ENCODE measurements around the gene HAO2.
A peak's percentile ranks its signal among the peaks of the same experiment; 100 is the strongest.

HAO2 gene

GRCh38 chr1:119380983-119381662 lies 12.5 kb downstream of the HAO2 start:
- no peak for DNase-seq (ENCODE audit: low read depth)

GRCh38 chr1:119384591-119384990 lies 16.0 kb downstream of the HAO2 start:
- DNase-seq (ENCODE audit: low read depth), result no peak

- no peak for DNase-seq (ENCODE audit: low read depth)
Measured at GRCh38 chr1:119385650-119386049, 17.1 kb downstream of the HAO2 start.

GRCh38 chr1:119387858-119388257 lies 19.3 kb downstream of the HAO2 start:
- no peak for DNase-seq (ENCODE audit: low read depth)

GRCh38 chr1:119388450-119388849 lies 19.9 kb downstream of the HAO2 start:
- no peak for DNase-seq (ENCODE audit: low read depth)

GRCh38 chr1:119390526-119390925 lies 21.9 kb downstream of the HAO2 start:
- DNase-seq (ENCODE audit: low read depth), result no peak

- no peak for DNase-seq (ENCODE audit: low read depth)
Measured at GRCh38 chr1:119391749-119392148, 23.2 kb downstream of the HAO2 start.

GRCh38 chr1:119394085-119394484 lies 25.5 kb downstream of the HAO2 start:
- DNase-seq (ENCODE audit: low read depth), result no peak

GRCh38 chr1:119396982-119397381 lies 28.4 kb downstream of the HAO2 start:
- no peak for DNase-seq (ENCODE audit: low read depth)

- DNase-seq (ENCODE audit: low read depth), result no peak
Measured at GRCh38 chr1:119397986-119398385, 29.4 kb downstream of the HAO2 start.

- DNase-seq (ENCODE audit: low read depth), result no peak
Measured at GRCh38 chr1:119404736-119405135, 36.2 kb downstream of the HAO2 start.

GRCh38 chr1:119409731-119410130 lies 41.1 kb downstream of the HAO2 start:
- peak; percentile 32 for DNase-seq (ENCODE audit: low read depth)

GRCh38 chr1:119410961-119411360 lies 42.4 kb downstream of the HAO2 start:
- no peak for DNase-seq (ENCODE audit: low read depth)

- DNase-seq (ENCODE audit: low read depth), result no peak
Measured at GRCh38 chr1:119414950-119415349, 46.4 kb downstream of the HAO2 start, which contains the start of gene HSD3B2. TSS of gene HSD3B2 (plus strand) at chr1:119415150. CDS start at chr1:119415420, 270 bp downstream.

- DNase-seq (ENCODE audit: low read depth), result no peak
Measured at GRCh38 chr1:119416006-119416640, 47.5 kb downstream of the HAO2 start.

GRCh38 chr1:119419109-119419508 lies 50.5 kb downstream of the HAO2 start:
- DNase-seq (ENCODE audit: low read depth), result no peak

- no peak for DNase-seq (ENCODE audit: low read depth)
Measured at GRCh38 chr1:119420638-119421037, 52.1 kb downstream of the HAO2 start.

GRCh38 chr1:119422631-119423030 lies 54.0 kb downstream of the HAO2 start:
- DNase-seq (ENCODE audit: low read depth), result no peak

- DNase-seq (ENCODE audit: low read depth), result no peak
Measured at GRCh38 chr1:119428991-119429390, 60.4 kb downstream of the HAO2 start.

- no peak for DNase-seq (ENCODE audit: low read depth)
Measured at GRCh38 chr1:119429687-119430086, 61.1 kb downstream of the HAO2 start.

GRCh38 chr1:119430486-119430885 lies 61.9 kb downstream of the HAO2 start:
- no peak for DNase-seq (ENCODE audit: low read depth)

- no peak for DNase-seq (ENCODE audit: low read depth)
Measured at GRCh38 chr1:119431836-119432235, 63.3 kb downstream of the HAO2 start.

GRCh38 chr1:119435052-119435451 lies 66.5 kb downstream of the HAO2 start:
- DNase-seq (ENCODE audit: low read depth), result peak; percentile 45

- DNase-seq (ENCODE audit: low read depth), result no peak
Measured at GRCh38 chr1:119438761-119439160, 70.2 kb downstream of the HAO2 start.

Data from fibroblast of gingiva (primary cell).